ENCODE results near the gene DCDC1. TPM values are rescaled to one million over a fixed set of nuclear protein-coding genes. Genes with fewer than 3 reads are reported as not detected.

DCDC1 gene
- total RNA-seq, 1 experiment from 2014 or later: 1.5 TPM

DNA sequence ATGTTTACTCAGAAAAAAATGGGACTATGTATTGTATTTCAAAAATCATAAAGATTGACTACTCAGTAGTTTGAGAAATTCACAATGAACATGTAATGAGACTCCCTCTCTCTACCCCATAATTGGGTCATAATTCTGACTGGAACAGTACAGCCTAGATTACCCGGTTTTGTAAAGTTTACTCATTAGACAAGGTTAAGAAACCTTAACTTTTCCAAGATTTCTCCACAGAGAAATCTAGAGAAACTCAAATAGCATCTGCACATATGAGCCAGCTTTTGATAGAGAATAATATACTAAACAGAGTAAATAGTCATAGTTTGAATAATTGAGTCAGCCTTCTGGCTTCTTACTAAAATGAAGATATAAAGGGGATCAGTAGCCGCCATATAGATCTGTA lies 452.3 kb downstream of the DCDC1 start:
- TF ChIP-seq JUND (IDR thresholded peaks at IDR 0.05): no peak
- TF ChIP-seq ZBTB33 (IDR thresholded peaks at IDR 0.05; ENCODE audit: extremely low read depth, insufficient replicate concordance, low read length): no peak
- no peak for TF ChIP-seq RAD21 (IDR thresholded peaks at IDR 0.05; ENCODE audit: low read depth)
- no peak for TF ChIP-seq YY1 (IDR thresholded peaks at IDR 0.05; ENCODE audit: extremely low read depth, insufficient replicate concordance, low read depth, low read length)
- no peak for TF ChIP-seq EGR1 (IDR thresholded peaks at IDR 0.05; ENCODE audit: low read depth)
- TF ChIP-seq POLR2A (IDR thresholded peaks at IDR 0.05; ENCODE audit: borderline replicate concordance, extremely low read depth, insufficient read depth, insufficient read length): no peak
- no peak for TF ChIP-seq CTCF (IDR thresholded peaks at IDR 0.05 in 2 of 3, conservative IDR thresholded peaks at IDR 0.05 in 1 of 3; ENCODE audit: borderline replicate concordance in 1 of 3, insufficient read depth in 1 of 3, low read depth in 2 of 3, low read length in 2 of 3)
- TF ChIP-seq EZH2 (IDR thresholded peaks at IDR 0.05): no peak
- no peak for TF ChIP-seq FOSL1 (IDR thresholded peaks at IDR 0.05; ENCODE audit: low read depth)
- H4K20me1 ChIP-seq (ENCODE audit: insufficient read depth): no peaks in the 10 kb centered on the region
- no peaks in the 10 kb centered on the region for H3K36me3 ChIP-seq (ENCODE audit: control insufficient read depth in 1 of 2, insufficient read depth in 2 of 2, low read length in 2 of 2)
- RAD21 ChIA-PET (ENCODE audit: low non-redundant PET in 1 of 2, low total read pairs in 2 of 2, uncharacterized antibody in 2 of 2, unreplicated experiment in 2 of 2): no interaction called here
- H3K27me3 ChIP-seq (ENCODE audit: insufficient read depth, low read length): peaks cover 51% of the 10 kb centered on the region
- H3K27ac ChIP-seq (ENCODE audit: low read depth, low read length): no peak overlapping the region
- H3K4me1 ChIP-seq (ENCODE audit: control insufficient read depth in 1 of 2, insufficient read depth in 2 of 2, low read length in 2 of 2): no peaks in the 10 kb centered on the region
- DNase-seq (ENCODE audit: low read depth, low spot score): no peak
- CTCF ChIA-PET: interaction anchor here (0.7 kb wide), 1 partner anchor 1574 kb away, joined by 3 read pairs; no protein-coding TSS in a partner anchor
- H3K79me2 ChIP-seq (ENCODE audit: insufficient read depth, low read length): no peaks in the 10 kb centered on the region
- intact Hi-C loops (cut with micrococcal nuclease): loop anchor here (5.0 kb wide), 1 partner anchor 1480 kb away; no protein-coding TSS in a partner anchor
- H3K9ac ChIP-seq (ENCODE audit: low read length): no peak overlapping the region
- no TSS peak for BruUV-seq (replicated peaks)
- no peak overlapping the region for H3K4me2 ChIP-seq (ENCODE audit: low read length)
- no peak overlapping the region for H2AFZ ChIP-seq (ENCODE audit: low read depth, low read length, poor library complexity, severe bottlenecking)
- no peak overlapping the region for H3K4me3 ChIP-seq (replicated peaks in 1 of 2; ENCODE audit: low read depth in 1 of 2, low read length in 2 of 2)
- POLR2A ChIA-PET: no interaction called here
- ATAC-seq: no peak
- H3K9me3 ChIP-seq (ENCODE audit: control insufficient read depth in 1 of 2, insufficient read depth in 1 of 2, low read depth in 1 of 2, low read length in 2 of 2): no peaks in the 10 kb centered on the region
- H3K9me2 ChIP-seq (ENCODE audit: insufficient read depth): no peaks in the 10 kb centered on the region

Data from HCT116 (cell line).